ENCODE data around the gene OR9Q1.

Gene OR9Q1

DNA sequence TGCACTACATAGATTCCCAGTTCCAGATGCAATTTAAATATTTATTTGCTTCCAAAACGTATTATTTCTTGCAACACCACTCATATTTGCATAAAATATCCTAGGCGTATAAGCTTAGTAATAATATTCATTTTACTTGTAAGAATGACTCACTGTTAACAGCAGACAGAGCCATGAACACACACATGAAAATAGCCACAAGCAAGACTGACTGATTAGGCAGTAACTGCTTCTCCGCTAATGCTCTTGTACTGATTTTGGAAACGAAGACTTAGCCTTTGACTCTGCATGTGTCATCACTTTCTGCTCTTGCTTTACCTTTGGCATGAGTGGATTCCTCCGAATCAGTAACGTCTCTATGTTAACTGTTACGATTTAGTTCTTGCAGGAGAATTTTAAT is 199.0 kb downstream of the OR9Q1 start:
- DNase-seq (ENCODE audit: low spot score in 2 of 2) (no peak), ATAC-seq (no peak)
- no peaks in the 10 kb centered on the region for H3K9me3 Mint-ChIP-seq
- H3K36me3 Mint-ChIP-seq, result no peaks in the 10 kb centered on the region
- no peak overlapping the region for H3K4me3 Mint-ChIP-seq
- no peak overlapping the region for H3K27ac Mint-ChIP-seq
- H3K4me1 Mint-ChIP-seq, result peaks cover 5% of the 10 kb centered on the region

DNA sequence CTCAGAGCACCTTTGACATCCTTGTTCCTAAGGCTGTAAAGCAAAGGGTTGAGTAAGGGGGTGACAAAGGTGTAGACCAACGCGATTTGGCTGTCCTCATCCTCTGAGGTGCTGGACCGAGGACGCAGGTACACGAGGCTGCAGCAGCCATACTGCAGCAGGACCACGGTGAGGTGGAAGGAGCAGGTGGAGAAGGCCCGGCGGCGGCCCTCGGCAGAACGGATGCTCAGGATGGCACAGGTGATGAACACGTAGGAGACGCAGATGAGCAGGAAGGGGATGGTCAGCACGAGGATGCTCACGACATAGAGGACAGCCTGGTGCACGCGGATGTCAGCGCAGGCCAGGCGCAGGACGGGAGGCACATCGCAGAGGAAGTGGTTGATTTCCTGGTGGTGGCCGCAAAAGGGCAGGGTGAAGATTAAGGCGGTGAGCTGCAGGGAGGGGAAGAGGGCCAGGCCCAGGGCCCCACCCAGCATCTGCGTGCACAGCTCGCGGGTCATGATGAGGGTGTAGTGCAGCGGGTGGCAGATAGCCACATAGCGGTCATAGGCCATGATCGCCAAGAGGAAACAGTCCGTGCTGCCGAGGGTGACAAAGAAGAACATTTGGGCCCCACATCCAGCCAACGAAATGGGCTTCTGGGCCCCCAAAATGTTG is 204.4 kb downstream of the OR9Q1 start:
- H3K4me1 Mint-ChIP-seq, result peaks cover 5% of the 10 kb centered on the region
- no peak overlapping the region for H3K4me3 Mint-ChIP-seq
- DNase-seq (ENCODE audit: low spot score in 2 of 2) (no peak), ATAC-seq (no peak)
- no peaks in the 10 kb centered on the region for H3K36me3 Mint-ChIP-seq
- no peak overlapping the region for H3K27ac Mint-ChIP-seq
- peaks cover 3% of the 10 kb centered on the region for H3K9me3 Mint-ChIP-seq
